Measurements from ENCODE around the gene SAPCD2.
"Not testable (repeated sequence)": the region's sequence is repeated elsewhere in the genome, so short reads cannot be mapped to it uniquely, and the experiment has no call there.

The SAPCD2 gene

DNA sequence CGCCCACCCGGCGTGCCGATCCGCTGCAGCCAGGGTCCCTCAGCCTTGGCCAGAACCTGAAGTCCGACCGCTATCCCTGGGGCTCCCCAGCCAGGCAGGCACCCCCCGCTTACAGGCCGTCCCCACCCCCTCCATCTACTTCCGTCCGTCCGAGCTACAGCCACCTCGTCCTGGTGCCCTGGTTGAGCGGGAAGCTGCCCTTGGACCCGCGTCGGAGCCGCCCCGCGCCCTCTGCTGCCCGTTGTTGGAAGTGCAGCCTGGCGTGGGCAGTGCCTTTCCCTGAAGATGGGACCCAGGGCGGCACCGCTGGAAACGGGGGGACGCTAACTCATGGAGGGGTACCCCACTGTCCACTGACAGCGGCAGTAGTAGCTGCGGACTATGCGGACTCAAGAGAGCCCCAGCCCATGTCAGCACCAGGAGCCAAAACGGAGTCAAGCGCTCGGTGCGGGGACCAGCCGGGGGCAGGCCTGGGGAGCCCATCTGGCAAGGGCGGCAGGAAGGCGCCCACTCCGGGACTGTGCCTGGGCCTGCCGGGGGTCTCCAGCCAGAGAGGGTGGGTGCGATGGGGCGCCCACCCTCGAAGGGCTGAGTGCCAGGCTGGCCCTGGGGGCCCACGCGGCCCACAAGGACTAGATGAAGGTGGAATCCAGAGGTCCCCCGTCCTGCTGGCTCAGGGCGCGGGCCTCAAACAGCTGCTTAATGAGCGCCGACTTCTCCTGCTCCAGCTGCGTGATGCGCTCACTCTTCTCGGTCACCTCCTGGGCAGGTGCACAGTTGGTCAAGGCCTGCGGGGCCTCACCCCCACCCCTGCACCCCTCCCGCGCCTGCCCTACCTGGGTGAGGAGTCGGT is 6.1 kb downstream of the SAPCD2 start:
- H3K4me1 Mint-ChIP-seq, result peaks cover 8% of the 10 kb centered on the region
- H3K36me3 Mint-ChIP-seq, result no peaks in the 10 kb centered on the region
- no peaks in the 10 kb centered on the region for H3K9me3 Mint-ChIP-seq
- no peak overlapping the region for H3K27ac Mint-ChIP-seq
- no peak overlapping the region for H3K4me3 Mint-ChIP-seq
- peaks cover 2% of the 10 kb centered on the region for H3K27me3 Mint-ChIP-seq

GRCh38 chr9:137063311-137064026 is 6.9 kb downstream of the SAPCD2 start:
- Mint-ChIP-seq H3K9me3 (no peaks in the 10 kb centered on the region), H3K4me1 (peaks cover 8% of the 10 kb centered on the region), H3K27me3 (peaks cover 2% of the 10 kb centered on the region), H3K4me3 (no peak overlapping the region), H3K36me3 (no peaks in the 10 kb centered on the region), H3K27ac (no peak overlapping the region)

GRCh38 chr9:137062798-137063197 is 7.6 kb downstream of the SAPCD2 start:
- H3K4me1 Mint-ChIP-seq, H3K4me3 Mint-ChIP-seq, H3K36me3 Mint-ChIP-seq, H3K27me3 Mint-ChIP-seq, H3K27ac Mint-ChIP-seq, H3K9me3 Mint-ChIP-seq: not testable (repeated sequence)

- no peak overlapping the region for H3K27ac Mint-ChIP-seq
- no peaks in the 10 kb centered on the region for H3K9me3 Mint-ChIP-seq
- H3K36me3 Mint-ChIP-seq, result no peaks in the 10 kb centered on the region
- peaks cover 4% of the 10 kb centered on the region for H3K4me1 Mint-ChIP-seq
- no peak overlapping the region for H3K4me3 Mint-ChIP-seq
- no peaks in the 10 kb centered on the region for H3K27me3 Mint-ChIP-seq
Measured at GRCh38 chr9:137062384-137062783, 8.0 kb downstream of the SAPCD2 start.

GRCh38 chr9:137058521-137059234 is 11.7 kb downstream of the SAPCD2 start:
- Mint-ChIP-seq H3K27ac (no peak overlapping the region), H3K27me3 (no peaks in the 10 kb centered on the region), H3K4me1 (no peaks in the 10 kb centered on the region), H3K4me3 (no peak overlapping the region), H3K9me3 (no peaks in the 10 kb centered on the region), H3K36me3 (no peaks in the 10 kb centered on the region)

- Mint-ChIP-seq H3K9me3 (no peaks in the 10 kb centered on the region), H3K27ac (no peak overlapping the region), H3K4me1 (no peaks in the 10 kb centered on the region), H3K27me3 (no peaks in the 10 kb centered on the region), H3K36me3 (no peaks in the 10 kb centered on the region), H3K4me3 (no peak overlapping the region)
Measured at GRCh38 chr9:137057545-137057944, 12.8 kb downstream of the SAPCD2 start.

- Mint-ChIP-seq H3K9me3 (no peaks in the 10 kb centered on the region), H3K27me3 (peaks cover under 1% of the 10 kb centered on the region), H3K36me3 (no peaks in the 10 kb centered on the region), H3K27ac (no peak overlapping the region), H3K4me1 (no peaks in the 10 kb centered on the region), H3K4me3 (no peak overlapping the region)
Measured at GRCh38 chr9:137056739-137057415, 13.5 kb downstream of the SAPCD2 start.

DNA sequence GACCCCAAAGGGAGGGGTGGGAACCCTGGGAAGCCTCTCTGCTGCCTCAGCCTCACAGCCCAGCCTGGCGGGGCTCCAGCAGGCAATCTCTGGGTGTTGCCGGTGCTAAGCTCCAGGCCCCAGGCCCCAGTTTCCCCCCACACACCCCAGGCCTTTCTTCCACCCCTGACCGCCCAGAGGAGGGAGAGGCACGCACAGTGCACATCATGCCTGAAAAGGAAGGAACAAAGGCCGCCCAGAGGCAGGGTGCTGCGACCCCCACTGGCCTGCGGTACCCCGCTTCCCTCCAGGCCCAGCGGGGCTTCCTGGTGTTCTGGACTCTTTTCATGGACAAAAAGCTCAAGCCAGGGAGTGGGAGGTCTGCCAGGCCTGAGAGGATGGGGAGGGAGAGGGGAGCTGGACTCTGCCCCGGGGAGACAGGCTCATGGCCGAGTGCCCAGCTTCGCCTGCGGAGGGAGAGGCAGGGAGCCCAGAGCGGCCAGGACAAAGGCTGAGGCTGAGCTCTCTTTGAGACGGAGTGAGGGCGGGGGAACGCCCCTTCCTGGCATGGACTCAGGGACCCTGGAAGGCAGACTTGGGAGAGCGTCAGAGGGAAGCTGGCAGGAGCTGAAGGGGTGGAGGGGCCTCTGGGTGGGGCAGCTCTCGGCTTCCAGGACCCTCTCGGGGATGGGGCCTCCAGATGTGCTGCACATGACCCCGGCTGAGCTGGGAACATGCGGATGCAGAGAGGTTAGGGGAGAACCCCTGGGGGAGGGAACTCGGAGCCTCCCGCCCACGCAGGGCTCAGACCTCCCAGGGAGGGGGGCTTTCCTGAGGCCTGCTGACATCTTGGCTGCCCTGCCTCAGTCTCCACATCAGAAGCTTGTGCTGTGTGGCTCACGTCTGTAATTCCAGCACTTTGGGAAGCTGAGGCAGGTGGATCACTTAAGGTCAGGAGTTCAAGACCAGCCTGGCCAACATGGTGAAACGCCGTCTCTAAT is 14.7 kb downstream of the SAPCD2 start:
- Mint-ChIP-seq H3K36me3 (no peaks in the 10 kb centered on the region), H3K4me1 (no peaks in the 10 kb centered on the region), H3K4me3 (no peak overlapping the region), H3K27me3 (peaks cover 1% of the 10 kb centered on the region), H3K27ac (peak overlapping the region; percentile 72), H3K9me3 (no peaks in the 10 kb centered on the region)

- Mint-ChIP-seq H3K4me3 (no peak overlapping the region), H3K4me1 (no peaks in the 10 kb centered on the region), H3K9me3 (no peaks in the 10 kb centered on the region), H3K27ac (no peak overlapping the region), H3K27me3 (peaks cover 1% of the 10 kb centered on the region), H3K36me3 (no peaks in the 10 kb centered on the region)
Measured at GRCh38 chr9:137054932-137055384, 15.4 kb downstream of the SAPCD2 start.

GRCh38 chr9:137053944-137054931 is 16.1 kb downstream of the SAPCD2 start, which contains the start of gene ENTPD2:
ENTPD2 (minus strand) TSS chr9:137054061; CDS start chr9:137053997, 64 bp downstream.
- no peak within 1 kb of the TSS for H3K4me3 Mint-ChIP-seq
- no peaks in the 10 kb centered on the region for H3K9me3 Mint-ChIP-seq
- H3K27me3 Mint-ChIP-seq, result peaks cover 7% of the 10 kb centered on the region
- peak within 1 kb of the TSS; percentile 59 for H3K27ac Mint-ChIP-seq
- no peaks in the 10 kb centered on the region for H3K36me3 Mint-ChIP-seq
- H3K4me1 Mint-ChIP-seq, result peaks cover 4% of the 10 kb centered on the region

GRCh38 chr9:137052998-137053943 is 17.1 kb downstream of the SAPCD2 start:
- no peak overlapping the region for H3K27ac Mint-ChIP-seq
- H3K4me3 Mint-ChIP-seq, result no peak overlapping the region
- H3K9me3 Mint-ChIP-seq, result no peaks in the 10 kb centered on the region
- H3K4me1 Mint-ChIP-seq, result peaks cover 4% of the 10 kb centered on the region
- no peaks in the 10 kb centered on the region for H3K36me3 Mint-ChIP-seq
- H3K27me3 Mint-ChIP-seq, result peaks cover 7% of the 10 kb centered on the region

DNA sequence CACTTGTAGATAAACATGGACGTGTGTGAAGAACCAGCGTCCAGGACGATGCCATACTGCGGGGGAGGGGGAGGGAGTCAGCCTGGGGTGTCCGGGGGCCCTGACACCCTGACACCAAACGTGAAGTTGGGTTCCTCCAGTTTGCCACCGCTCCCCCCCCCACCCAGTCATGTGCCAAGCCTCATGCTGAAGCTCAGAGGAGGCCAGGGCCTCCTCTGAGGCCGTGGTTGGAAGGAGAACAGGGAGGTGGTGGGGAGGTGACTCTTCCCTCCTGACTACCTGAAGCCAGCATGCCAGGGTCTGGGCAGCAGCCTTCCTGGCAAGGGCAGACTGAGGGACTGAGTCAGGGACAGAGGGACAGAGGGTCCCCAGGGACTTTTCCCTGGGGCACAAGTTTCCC is 18.1 kb downstream of the SAPCD2 start:
- Mint-ChIP-seq H3K36me3 (no peaks in the 10 kb centered on the region), H3K27ac (no peak overlapping the region), H3K9me3 (no peaks in the 10 kb centered on the region), H3K27me3 (peaks cover 9% of the 10 kb centered on the region), H3K4me3 (no peak overlapping the region), H3K4me1 (peaks cover 4% of the 10 kb centered on the region)
